GM12878 (cell line): ENCODE data around the gene FAM237B. TPM values are rescaled to one million over a fixed set of nuclear protein-coding genes. Genes with fewer than 3 reads are reported as not detected.

Experiments used
- ATAC-seq: fragments of 200-7000 bp; cut with Tn5 transposase; 3 replicates; pipeline ENCODE4 v1.9.1; 2020; ENCODE audit warnings: mild to moderate bottlenecking, moderate library complexity
- BruUV-seq: library from RNA; stranded (reverse); fragments of 400-500 nt; replicated peaks from 2 replicates; lab custom pipeline; 2021; lab: Mats Ljungman, UMichigan
- CTCF ChIA-PET: fragments of 300-600 bp; sonication (Branson Sonifier 250); formaldehyde crosslinking; extraction: SDS; loops from one replicate; lab custom pipeline; 2021; ENCODE audit warnings: inconsistent platforms; lab: Yijun Ruan, JAX
- POLR2A ChIA-PET: fragments of 350-600 bp; formaldehyde crosslinking; extraction: SDS; loops from one replicate; lab custom pipeline; 2021; ENCODE audit warnings: inconsistent platforms; lab: Charles Lee
- RAD21 ChIA-PET: fragments of 300-600 bp; sonication (Branson Sonifier 250); formaldehyde crosslinking; loops from one replicate; lab custom pipeline; 2023; ENCODE audit warnings: antibody characterized with exemption; ENCODE audit not compliant: unreplicated experiment; lab: Charles Lee
- SMC1A ChIA-PET: fragments of 300-600 bp; sonication (Branson Sonifier 250); formaldehyde crosslinking; loops from one replicate; lab custom pipeline; 2023; ENCODE audit not compliant: unreplicated experiment, uncharacterized antibody; lab: Charles Lee
- DNase-seq: peaks from one replicate; pipeline ENCODE4 v3.0.0-alpha.2; 2011; ENCODE audit warnings: low read depth, low spot score
- FAIRE-seq: peaks from 3 replicates; lab custom pipeline; 2011; peaks lifted over from hg19 to GRCh38; lab: Jason Lieb, UNC
- H2AFZ ChIP-seq: 2 replicates; pipeline ENCODE4 v1.6.0; 2011; ENCODE audit warnings: low read depth, low read length, control low read depth; ENCODE audit not compliant: control insufficient read depth
- H3K27ac ChIP-seq: 2 replicates; pipeline ENCODE4 v1.5.1; 2011; ENCODE audit warnings: control low read depth; ENCODE audit not compliant: control insufficient read depth, insufficient read depth
- H3K27me3 ChIP-seq, 2 experiments: replicated peaks in 1 of 2; 2 replicates each; pipeline versions ENCODE4 v1.6.0 to v1.6.1; 2011; ENCODE audit warnings: low read length in 1 of 2; ENCODE audit not compliant: control insufficient read depth in 2 of 2, insufficient read depth in 2 of 2
- H3K36me3 ChIP-seq, 2 experiments: 2 replicates each; pipeline ENCODE4 v1.5.1; 2011; ENCODE audit warnings: low read length in 1 of 2; ENCODE audit not compliant: control insufficient read depth in 2 of 2, insufficient read depth in 2 of 2
- H3K4me1 ChIP-seq: 2 replicates; pipeline ENCODE4 v1.6.1; 2011; ENCODE audit warnings: mild to moderate bottlenecking, low read length, moderate library complexity, mixed read lengths; ENCODE audit not compliant: control insufficient read depth, insufficient read depth
- H3K4me2 ChIP-seq: 2 replicates; pipeline ENCODE4 v1.6.0; 2011; ENCODE audit warnings: control low read depth; ENCODE audit not compliant: control insufficient read depth, insufficient read depth
- H3K4me3 ChIP-seq: fragments of 200-600 bp; sonication (generic); 2 replicates; pipeline ENCODE4 v1.5.1; 2016
- H3K79me2 ChIP-seq: 2 replicates; pipeline ENCODE4 v1.6.0; 2011; ENCODE audit warnings: low read length; ENCODE audit not compliant: control insufficient read depth, insufficient read depth
- H3K9ac ChIP-seq: 2 replicates; pipeline ENCODE4 v1.8.0; 2011; ENCODE audit warnings: low read length, control low read depth, mixed read lengths; ENCODE audit not compliant: control insufficient read depth, insufficient read depth
- H3K9me3 ChIP-seq: replicated peaks from 3 replicates; pipeline ENCODE4 v1.5.1; 2011; ENCODE audit warnings: mild to moderate bottlenecking, low read length; ENCODE audit not compliant: control insufficient read depth, insufficient read depth
- H4K20me1 ChIP-seq: 2 replicates; pipeline ENCODE4 v1.6.0; 2011; ENCODE audit not compliant: control insufficient read depth, insufficient read depth
- SRF ChIP-seq, 2 experiments: IDR thresholded peaks; 2 replicates each; pipeline ENCODE4 v1.6.1; 2011; ENCODE audit warnings: low read depth in 2 of 2, low read length in 2 of 2, mild to moderate bottlenecking in 1 of 2, moderate library complexity in 1 of 2
- ZBED1 ChIP-seq: IDR thresholded peaks from 2 replicates; pipeline ENCODE4 v1.6.1; 2016; ENCODE audit warnings: borderline replicate concordance
- ZNF622 ChIP-seq: fragments of 450-650 bp; IDR thresholded peaks from 2 replicates; pipeline ENCODE4 v1.6.1; 2017; ENCODE audit warnings: mild to moderate bottlenecking, inconsistent platforms
- WGBS: methylation state at CpG from one replicate; pipeline ENCODE4 v1.1.6; 2016; ENCODE audit warnings: low lambda C conversion rate; ENCODE audit not compliant: insufficient replicate concordance, insufficient coverage; ENCODE audit errors: missing lambda C conversion rate; 5-methylcytosine and 5-hydroxymethylcytosine counted together
- in situ Hi-C: fragments of 300-500 bp; cut with MboI; formaldehyde crosslinking; loops from 9 replicates; pipeline ENCODE4 v1.14.3; 2018; ENCODE audit warnings: mixed read lengths
- intact Hi-C: fragments of 100-400 bp; cut with micrococcal nuclease; formaldehyde crosslinking; loops from one replicate; pipeline ENCODE4 v1.14.2; 2022; ENCODE audit not compliant: unreplicated experiment
- polyA plus RNA-seq, 11 experiments: library from polyadenylated mRNA; depleted of rRNA in 4 of 11; unstranded in 6 of 11; stranded (reverse) in 5 of 11; fragments of >200 nt; fragmentation: Nextera tagmentation in 4 of 11; fragmentation: Illumina TruSeq in 1 of 11; extraction: Ambion mirVana in 4 of 11; extraction: Trizol in 1 of 11; gene quantifications; 1 replicate in 1 of 11; 2 replicates in 10 of 11; pipeline versions ENCODE4 v1.2.1 to v1.2.3, GENCODE V29; 2011 to 2016; ENCODE audit warnings: inconsistent platforms in 2 of 11, missing spikeins in 2 of 11, low read depth in 1 of 11
- total RNA-seq, 4 experiments: library from RNA; depleted of rRNA in 3 of 4; stranded (reverse); fragments of >200 nt in 3 of 4; fragmentation: Illumina TruSeq in 1 of 4; extraction: Trizol in 1 of 4; gene quantifications; 2 replicates each; pipeline versions ENCODE4 v1.2.1 to v1.2.3, GENCODE V29; 2013 to 2021

Gene FAM237B
- total and polyA plus RNA-seq, 10 of the 15 experiments (the other 5 are each of a cell fraction or from before 2014, with no cell fraction given) = not detected

GRCh38 chr7:90266808-90267207 lies 54.3 kb downstream of the FAM237B start:
- POLR2A ChIA-PET = no interaction called here
- no peak overlapping the region for H3K27ac ChIP-seq
- H3K4me3 ChIP-seq = no peak overlapping the region
- H3K9me3 ChIP-seq = no peaks in the 10 kb centered on the region
- 0 out of 4 replicates have a peak, but pooled peaks cover 0 to 2% of the 10 kb centered on the region in 2 experiments for H3K27me3 ChIP-seq
- ATAC-seq (no peak), DNase-seq (no peak), FAIRE-seq (no peak)
- no peaks in the 10 kb centered on the region for H3K79me2 ChIP-seq
- H2AFZ ChIP-seq = no peak overlapping the region
- no peaks in the 10 kb centered on the region for H3K4me1 ChIP-seq
- TF ChIP-seq ZBED1 (no peak), SRF (IDR thresholded peaks at IDR 0.05; ENCODE audit: low read depth in 2 of 2, low read length in 2 of 2) (no peak), ZNF622 (no peak)
- in situ Hi-C loops = no loop called here
- BruUV-seq = no TSS peak
- RAD21 ChIA-PET = interaction anchor here (1.0 to 2.4 kb wide), 2 partner anchors 95 to 161 kb away, joined by 3 to 7 read pairs; no protein-coding TSS in a partner anchor
- intact Hi-C loops = no loop called here
- H3K9ac ChIP-seq = no peak overlapping the region
- SMC1A ChIA-PET = interaction anchor here (1.1 to 1.2 kb wide), 3 partner anchors 111 to 163 kb away, joined by 3 to 4 read pairs (median 3); no protein-coding TSS in a partner anchor
- H4K20me1 ChIP-seq = no peaks in the 10 kb centered on the region
- no peaks in the 10 kb centered on the region for H3K36me3 ChIP-seq
- WGBS = 0% methylated on average over 3 of the region's 3 CpGs
- H3K4me2 ChIP-seq = no peak overlapping the region
- CTCF ChIA-PET = interaction anchor here (0.6 to 2.8 kb wide), 5 partner anchors 31 to 160 kb away, joined by 3 to 16 read pairs (median 4); partner anchors contain the start of gene STEAP1

Other genes starting within 250 kb of the FAM237B start
- 3.4 and 4.6 TPM in 2 replicates for gene STEAP1, start 166.8 kb downstream of the FAM237B start, total RNA-seq (2014; rRNA removed)
- gene STEAP1, start 166.8 kb downstream of the FAM237B start, total RNA-seq (2014; rRNA removed; fragmentation: Illumina TruSeq; extraction: Trizol) = 4.5 and 4.8 TPM in 2 replicates
- gene STEAP1, start 166.8 kb downstream of the FAM237B start, total RNA-seq (2021) = 2.1 and 3.2 TPM in 2 replicates
- 44.6 and 67.7 TPM in 2 replicates for gene STEAP1, start 166.8 kb downstream of the FAM237B start, polyA plus RNA-seq (2011; rRNA removed)
- gene STEAP1, start 166.8 kb downstream of the FAM237B start, polyA plus RNA-seq (2014; fragmentation: Illumina TruSeq; extraction: Trizol) = 5.1 and 6.4 TPM in 2 replicates
- gene STEAP1, start 166.8 kb downstream of the FAM237B start, polyA plus RNA-seq (2014; fragmentation: Nextera tagmentation; extraction: Ambion mirVana) = 1 to 10 TPM; 5.3 to 8.9 TPM
- 4.1 and 4.7 TPM in 2 replicates for gene STEAP1, start 166.8 kb downstream of the FAM237B start, polyA plus RNA-seq (2014; rRNA removed)
- gene STEAP1, start 166.8 kb downstream of the FAM237B start, polyA plus RNA-seq (2016; fragmentation: Nextera tagmentation; extraction: Ambion mirVana) = 1 to 10 TPM; 2.6 to 4.1 TPM
- gene STEAP2, start 109.6 kb downstream of the FAM237B start, total RNA-seq (2014; rRNA removed) = 1.8 and 2.3 TPM in 2 replicates
- gene STEAP2, start 109.6 kb downstream of the FAM237B start, total RNA-seq (2014; rRNA removed; fragmentation: Illumina TruSeq; extraction: Trizol) = 2.0 TPM in 2 replicates
- 1.5 and 2.1 TPM in 2 replicates for gene STEAP2, start 109.6 kb downstream of the FAM237B start, total RNA-seq (2021)
- gene STEAP2, start 109.6 kb downstream of the FAM237B start, polyA plus RNA-seq (2011; rRNA removed) = 17.6 and 25.4 TPM in 2 replicates
- gene STEAP2, start 109.6 kb downstream of the FAM237B start, polyA plus RNA-seq (2014; fragmentation: Illumina TruSeq; extraction: Trizol) = 1.8 and 2.5 TPM in 2 replicates
- under 1 TPM; 0.64 to 0.80 TPM for gene STEAP2, start 109.6 kb downstream of the FAM237B start, polyA plus RNA-seq (2014; fragmentation: Nextera tagmentation; extraction: Ambion mirVana)
- 1.3 and 1.7 TPM in 2 replicates for gene STEAP2, start 109.6 kb downstream of the FAM237B start, polyA plus RNA-seq (2014; rRNA removed)
- 1 to 10 TPM in 1 of 2 experiments, under 1 TPM in 1; 0.81 to 1.2 TPM for gene STEAP2, start 109.6 kb downstream of the FAM237B start, polyA plus RNA-seq (2016; fragmentation: Nextera tagmentation; extraction: Ambion mirVana)
- 0.68 and 1.0 TPM in 2 replicates for gene CFAP69, start 76.1 kb downstream of the FAM237B start, total RNA-seq (2014; rRNA removed)
- 0.45 and 0.55 TPM in 2 replicates for gene CFAP69, start 76.1 kb downstream of the FAM237B start, total RNA-seq (2014; rRNA removed; fragmentation: Illumina TruSeq; extraction: Trizol)
- 0.33 and 1.1 TPM in 2 replicates for gene CFAP69, start 76.1 kb downstream of the FAM237B start, total RNA-seq (2021)
- gene CFAP69, start 76.1 kb downstream of the FAM237B start, polyA plus RNA-seq (2011; rRNA removed) = 3.1 and 7.7 TPM in 2 replicates
- 0.48 and 3.6 TPM in 2 replicates for gene CFAP69, start 76.1 kb downstream of the FAM237B start, polyA plus RNA-seq (2014; fragmentation: Illumina TruSeq; extraction: Trizol)
- under 1 TPM in 1 of 2 experiments, not detected in 1; 0.11 TPM for gene CFAP69, start 76.1 kb downstream of the FAM237B start, polyA plus RNA-seq (2014; fragmentation: Nextera tagmentation; extraction: Ambion mirVana)
- 0.47 and 1.3 TPM in 2 replicates for gene CFAP69, start 76.1 kb downstream of the FAM237B start, polyA plus RNA-seq (2014; rRNA removed)
- gene CFAP69, start 76.1 kb downstream of the FAM237B start, polyA plus RNA-seq (2016; fragmentation: Nextera tagmentation; extraction: Ambion mirVana) = 1 to 10 TPM in 1 of 2 experiments, under 1 TPM in 1; 0.79 to 1.2 TPM
- 10.1 and 14.1 TPM in 2 replicates for gene GTPBP10, start 25.4 kb upstream of the FAM237B start, total RNA-seq (2014; rRNA removed)
- 20.6 and 24.0 TPM in 2 replicates for gene GTPBP10, start 25.4 kb upstream of the FAM237B start, total RNA-seq (2014; rRNA removed; fragmentation: Illumina TruSeq; extraction: Trizol)
- 26.6 and 33.5 TPM in 2 replicates for gene GTPBP10, start 25.4 kb upstream of the FAM237B start, total RNA-seq (2021)
- 34.1 and 67.9 TPM in 2 replicates for gene GTPBP10, start 25.4 kb upstream of the FAM237B start, polyA plus RNA-seq (2011; rRNA removed)
- 38.0 and 48.6 TPM in 2 replicates for gene GTPBP10, start 25.4 kb upstream of the FAM237B start, polyA plus RNA-seq (2014; fragmentation: Illumina TruSeq; extraction: Trizol)
- gene GTPBP10, start 25.4 kb upstream of the FAM237B start, polyA plus RNA-seq (2014; fragmentation: Nextera tagmentation; extraction: Ambion mirVana) = 10 to 100 TPM; 29.4 to 32.5 TPM
- gene GTPBP10, start 25.4 kb upstream of the FAM237B start, polyA plus RNA-seq (2014; rRNA removed) = 11.2 and 11.3 TPM in 2 replicates
- 10 to 100 TPM; 38.7 to 41.0 TPM for gene GTPBP10, start 25.4 kb upstream of the FAM237B start, polyA plus RNA-seq (2016; fragmentation: Nextera tagmentation; extraction: Ambion mirVana)
- 7.0 and 10.4 TPM in 2 replicates for gene CLDN12, start 82.2 kb upstream of the FAM237B start, total RNA-seq (2014; rRNA removed)
- 5.8 and 6.4 TPM in 2 replicates for gene CLDN12, start 82.2 kb upstream of the FAM237B start, total RNA-seq (2014; rRNA removed; fragmentation: Illumina TruSeq; extraction: Trizol)
- gene CLDN12, start 82.2 kb upstream of the FAM237B start, total RNA-seq (2021) = 6.0 and 6.5 TPM in 2 replicates
- gene CLDN12, start 82.2 kb upstream of the FAM237B start, polyA plus RNA-seq (2011; rRNA removed) = 38.9 and 41.1 TPM in 2 replicates
- gene CLDN12, start 82.2 kb upstream of the FAM237B start, polyA plus RNA-seq (2014; fragmentation: Illumina TruSeq; extraction: Trizol) = 6.2 and 6.7 TPM in 2 replicates
- gene CLDN12, start 82.2 kb upstream of the FAM237B start, polyA plus RNA-seq (2014; fragmentation: Nextera tagmentation; extraction: Ambion mirVana) = 1 to 10 TPM; 3.1 to 5.6 TPM
- 5.6 and 7.1 TPM in 2 replicates for gene CLDN12, start 82.2 kb upstream of the FAM237B start, polyA plus RNA-seq (2014; rRNA removed)
- gene CLDN12, start 82.2 kb upstream of the FAM237B start, polyA plus RNA-seq (2016; fragmentation: Nextera tagmentation; extraction: Ambion mirVana) = 1 to 10 TPM; 7.0 to 7.4 TPM
- not detected in 2 replicates for gene PTTG1IP2, start 148.3 kb upstream of the FAM237B start, total RNA-seq (2014; rRNA removed)
- not detected in 2 replicates for gene PTTG1IP2, start 148.3 kb upstream of the FAM237B start, total RNA-seq (2014; rRNA removed; fragmentation: Illumina TruSeq; extraction: Trizol)
- gene PTTG1IP2, start 148.3 kb upstream of the FAM237B start, total RNA-seq (2021) = not detected in 2 replicates
- not detected in 2 replicates for gene PTTG1IP2, start 148.3 kb upstream of the FAM237B start, polyA plus RNA-seq (2011; rRNA removed)
- gene PTTG1IP2, start 148.3 kb upstream of the FAM237B start, polyA plus RNA-seq (2014; fragmentation: Illumina TruSeq; extraction: Trizol) = not detected in 2 replicates
- not detected for gene PTTG1IP2, start 148.3 kb upstream of the FAM237B start, polyA plus RNA-seq (2014; fragmentation: Nextera tagmentation; extraction: Ambion mirVana)
- not detected in 2 replicates for gene PTTG1IP2, start 148.3 kb upstream of the FAM237B start, polyA plus RNA-seq (2014; rRNA removed)
- gene PTTG1IP2, start 148.3 kb upstream of the FAM237B start, polyA plus RNA-seq (2016; fragmentation: Nextera tagmentation; extraction: Ambion mirVana) = not detected